Kasumi-1 (cell line): ENCODE data around the gene SP140L.
"Not testable (repeated sequence)": the region's sequence is repeated elsewhere in the genome, so short reads cannot be mapped to it uniquely, and the experiment has no call there.

Experiments
- DNase-seq, 2 experiments: peaks; one replicate each; lab custom pipeline; 2025; lab: John Stamatoyannopoulos, UW

SP140L gene

GRCh38 chr2:230419181-230419580, 92.2 kb downstream of the SP140L start:
- no peak for DNase-seq

- DNase-seq: no peak
These were observed 95.2 kb downstream of the SP140L start for GRCh38 chr2:230422149-230422548.

- no peak for DNase-seq
These were observed 97.0 kb downstream of the SP140L start for GRCh38 chr2:230423851-230424458.

- DNase-seq: no peak
These were observed 98.4 kb downstream of the SP140L start for GRCh38 chr2:230425377-230425776.

- no peak for DNase-seq
These were observed 102.5 kb downstream of the SP140L start for GRCh38 chr2:230429513-230429912.

- no peak for DNase-seq
These were observed 104.2 kb downstream of the SP140L start for GRCh38 chr2:230430957-230431910.

GRCh38 chr2:230434677-230435324, 107.8 kb downstream of the SP140L start:
- DNase-seq: no peak

GRCh38 chr2:230435431-230435830, 108.4 kb downstream of the SP140L start:
- DNase-seq: no peak

- DNase-seq: not testable (repeated sequence)
These were observed 112.1 kb downstream of the SP140L start for GRCh38 chr2:230439121-230439520.

GRCh38 chr2:230439590-230439989, 112.6 kb downstream of the SP140L start:
- peak; percentile 17 to 19 for DNase-seq

- no peak for DNase-seq
These were observed 114.4 kb downstream of the SP140L start for GRCh38 chr2:230441227-230441897.

- no peak for DNase-seq
These were observed 116.5 kb downstream of the SP140L start for GRCh38 chr2:230443541-230443940.

- no peak for DNase-seq
These were observed 117.8 kb downstream of the SP140L start for GRCh38 chr2:230444832-230445231.

- no peak for DNase-seq
These were observed 120.0 kb downstream of the SP140L start for GRCh38 chr2:230447036-230447435.

GRCh38 chr2:230447455-230448451, 120.8 kb downstream of the SP140L start:
- DNase-seq: no peak

- DNase-seq: no peak
These were observed 123.0 kb downstream of the SP140L start for GRCh38 chr2:230449901-230450467.

GRCh38 chr2:230453006-230453405, 126.0 kb downstream of the SP140L start:
- DNase-seq: peak in 1 of 2 experiments; percentile 10
